Activated CD4-positive, alpha-beta T cell treated with anti-CD3 and anti-CD28 coated beads, Interleukin-2, amount 50 U/mL, for 24 hours (primary cell): ENCODE data around the gene IFFO2.
A peak's percentile ranks its signal among the peaks of the same experiment; 100 is the strongest.
"Not testable (repeated sequence)": the region's sequence is repeated elsewhere in the genome, so short reads cannot be mapped to it uniquely, and the experiment has no call there.

Experiments used
- DNase-seq, 2 donors: peaks; one replicate each; pipeline ENCODE4 v3.0.0-alpha.2; 2020; ENCODE audit warnings: low read depth in 1 of 2, low spot score in 1 of 2

IFFO2 gene

GRCh38 chr1:18878538-18879214 is 77.8 kb downstream of the IFFO2 start:
- no peak for DNase-seq

- DNase-seq, result no peak
Observed at GRCh38 chr1:18877282-18877681, 79.2 kb downstream of the IFFO2 start.

GRCh38 chr1:18876210-18876609 is 80.3 kb downstream of the IFFO2 start:
- no peak for DNase-seq

GRCh38 chr1:18875796-18876128 is 80.7 kb downstream of the IFFO2 start:
- no peak for DNase-seq

GRCh38 chr1:18875107-18875795 is 81.2 kb downstream of the IFFO2 start:
- DNase-seq, result peak; percentile 35 to 51

- DNase-seq, result no peak
Observed at GRCh38 chr1:18874600-18874999, 81.9 kb downstream of the IFFO2 start.

- no peak for DNase-seq
Observed at GRCh38 chr1:18874036-18874435, 82.4 kb downstream of the IFFO2 start.

- DNase-seq, result no peak
Observed at GRCh38 chr1:18872071-18872611, 84.3 kb downstream of the IFFO2 start.

- DNase-seq, result no peak
Observed at GRCh38 chr1:18871401-18872070, 84.9 kb downstream of the IFFO2 start.

- DNase-seq, result no peak
Observed at GRCh38 chr1:18870957-18871356, 85.5 kb downstream of the IFFO2 start.

GRCh38 chr1:18870595-18870865 is 85.9 kb downstream of the IFFO2 start:
- not testable (repeated sequence) for DNase-seq

- no peak for DNase-seq
Observed at GRCh38 chr1:18869847-18870594, 86.5 kb downstream of the IFFO2 start.

- DNase-seq, result no peak
Observed at GRCh38 chr1:18868801-18869424, 87.6 kb downstream of the IFFO2 start.

- no peak for DNase-seq
Observed at GRCh38 chr1:18868354-18868753, 88.1 kb downstream of the IFFO2 start.

GRCh38 chr1:18866846-18867245 is 89.6 kb downstream of the IFFO2 start:
- DNase-seq, result no peak

- DNase-seq, result no peak
Observed at GRCh38 chr1:18866314-18866713, 90.2 kb downstream of the IFFO2 start.

GRCh38 chr1:18865176-18865575 is 91.3 kb downstream of the IFFO2 start:
- no peak for DNase-seq

- DNase-seq, result no peak
Observed at GRCh38 chr1:18861590-18861989, 94.9 kb downstream of the IFFO2 start.

GRCh38 chr1:18861082-18861481 is 95.4 kb downstream of the IFFO2 start:
- DNase-seq, result no peak

- no peak for DNase-seq
Observed at GRCh38 chr1:18859560-18859959, 96.9 kb downstream of the IFFO2 start, which contains the start of gene TAS1R2. TAS1R2 (minus strand) TSS chr1:18859660; CDS start chr1:18859660, 0 bp downstream.

- no peak for DNase-seq
Observed at GRCh38 chr1:18858070-18858688, 98.3 kb downstream of the IFFO2 start.
